KMS-11 (cell line): Measurements from ENCODE around the gene ME2.
"Not testable (repeated sequence)": the region's sequence is repeated elsewhere in the genome, so short reads cannot be mapped to it uniquely, and the experiment has no call there.

Experiments
- H2AFZ ChIP-seq: fragments of 200-600 bp; sonication (generic); 2 replicates; pipeline ENCODE4 v1.6.1; 2016; ENCODE audit warnings: antibody characterized with exemption, mixed run types, low read depth
- H3K27ac ChIP-seq: fragments of 200-600 bp; sonication (generic); 2 replicates; pipeline ENCODE4 v1.6.1; 2016; ENCODE audit warnings: mild to moderate bottlenecking, mixed run types
- H3K27me3 ChIP-seq: fragments of 200-600 bp; sonication (generic); 2 replicates; pipeline ENCODE4 v1.6.1; 2017; ENCODE audit warnings: mild to moderate bottlenecking, low read depth, mixed run types, moderate library complexity; ENCODE audit not compliant: insufficient read depth
- H3K36me3 ChIP-seq: fragments of 200-600 bp; sonication (generic); 2 replicates; pipeline ENCODE4 v1.6.1; 2017; ENCODE audit warnings: mild to moderate bottlenecking, mixed run types; ENCODE audit not compliant: insufficient read depth
- H3K4me1 ChIP-seq: fragments of 200-600 bp; sonication (generic); 2 replicates; pipeline ENCODE4 v1.6.1; 2016; ENCODE audit warnings: mild to moderate bottlenecking, low read depth, mixed run types; ENCODE audit not compliant: poor library complexity, severe bottlenecking
- H3K4me2 ChIP-seq: fragments of 200-600 bp; sonication (generic); 2 replicates; pipeline ENCODE4 v1.7.0; 2016; ENCODE audit warnings: mild to moderate bottlenecking, mixed run types
- H3K4me3 ChIP-seq: fragments of 200-600 bp; sonication (generic); IDR thresholded peaks from 2 replicates; pipeline ENCODE4 v1.6.1; 2017; ENCODE audit warnings: low read depth, low read length, mixed read lengths; ENCODE audit not compliant: insufficient read depth
- H3K79me2 ChIP-seq: fragments of 200-600 bp; sonication (generic); 2 replicates; pipeline ENCODE4 v1.6.1; 2016; ENCODE audit warnings: low read depth, mixed run types; ENCODE audit not compliant: insufficient read depth
- H3K9ac ChIP-seq: fragments of 200-600 bp; sonication (generic); 2 replicates; pipeline ENCODE4 v1.6.1; 2016; ENCODE audit warnings: mild to moderate bottlenecking, mixed run types
- H4K20me1 ChIP-seq: fragments of 200-600 bp; sonication (generic); 2 replicates; pipeline ENCODE4 v1.6.1; 2016; ENCODE audit warnings: mild to moderate bottlenecking, mixed run types; ENCODE audit not compliant: insufficient read depth
- TF ChIP-seq, protein P1 (sequence below): fragments of 200-600 bp; sonication (generic); conservative IDR thresholded peaks from 2 replicates; pipeline ENCODE4 v1.6.1; 2017; ENCODE audit warnings: low read depth, mild to moderate bottlenecking, antibody characterized with exemption, low read length, moderate library complexity, mixed read lengths

ME2 gene

DNA sequence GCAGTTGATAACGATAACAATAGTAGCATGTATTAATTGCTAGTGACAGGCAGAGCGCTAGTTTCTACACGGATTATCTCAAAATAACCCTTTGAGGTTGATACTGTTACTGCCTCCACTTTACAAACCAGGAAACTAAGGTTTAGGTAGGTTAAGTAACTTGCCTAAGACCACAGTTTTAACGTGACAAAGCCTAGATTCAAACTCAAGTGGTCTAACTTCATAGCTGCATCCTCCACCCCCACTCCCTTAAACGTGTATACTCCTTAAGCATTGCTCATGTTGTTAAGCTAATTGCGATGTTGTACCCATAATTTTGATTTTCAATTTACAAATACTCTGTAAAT, 1.2 kb downstream of the ME2 start:
- Histone ChIP-seq H3K27ac (peak overlapping the region; percentile 75), H3K27me3 (no peaks in the 10 kb centered on the region), H3K9ac (peak overlapping the region; percentile 81), H2AFZ (peak overlapping the region; percentile 70), H3K79me2 (peaks cover 58% of the 10 kb centered on the region), H3K4me2 (peak overlapping the region; percentile 75), H3K36me3 (no peaks in the 10 kb centered on the region), H3K4me1 (peaks cover 42% of the 10 kb centered on the region), H4K20me1 (peaks cover 20% of the 10 kb centered on the region), H3K4me3 (peak overlapping the region; percentile 48)
- TF ChIP-seq, protein P1, sequence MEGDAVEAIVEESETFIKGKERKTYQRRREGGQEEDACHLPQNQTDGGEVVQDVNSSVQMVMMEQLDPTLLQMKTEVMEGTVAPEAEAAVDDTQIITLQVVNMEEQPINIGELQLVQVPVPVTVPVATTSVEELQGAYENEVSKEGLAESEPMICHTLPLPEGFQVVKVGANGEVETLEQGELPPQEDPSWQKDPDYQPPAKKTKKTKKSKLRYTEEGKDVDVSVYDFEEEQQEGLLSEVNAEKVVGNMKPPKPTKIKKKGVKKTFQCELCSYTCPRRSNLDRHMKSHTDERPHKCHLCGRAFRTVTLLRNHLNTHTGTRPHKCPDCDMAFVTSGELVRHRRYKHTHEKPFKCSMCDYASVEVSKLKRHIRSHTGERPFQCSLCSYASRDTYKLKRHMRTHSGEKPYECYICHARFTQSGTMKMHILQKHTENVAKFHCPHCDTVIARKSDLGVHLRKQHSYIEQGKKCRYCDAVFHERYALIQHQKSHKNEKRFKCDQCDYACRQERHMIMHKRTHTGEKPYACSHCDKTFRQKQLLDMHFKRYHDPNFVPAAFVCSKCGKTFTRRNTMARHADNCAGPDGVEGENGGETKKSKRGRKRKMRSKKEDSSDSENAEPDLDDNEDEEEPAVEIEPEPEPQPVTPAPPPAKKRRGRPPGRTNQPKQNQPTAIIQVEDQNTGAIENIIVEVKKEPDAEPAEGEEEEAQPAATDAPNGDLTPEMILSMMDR = no peak

DNA sequence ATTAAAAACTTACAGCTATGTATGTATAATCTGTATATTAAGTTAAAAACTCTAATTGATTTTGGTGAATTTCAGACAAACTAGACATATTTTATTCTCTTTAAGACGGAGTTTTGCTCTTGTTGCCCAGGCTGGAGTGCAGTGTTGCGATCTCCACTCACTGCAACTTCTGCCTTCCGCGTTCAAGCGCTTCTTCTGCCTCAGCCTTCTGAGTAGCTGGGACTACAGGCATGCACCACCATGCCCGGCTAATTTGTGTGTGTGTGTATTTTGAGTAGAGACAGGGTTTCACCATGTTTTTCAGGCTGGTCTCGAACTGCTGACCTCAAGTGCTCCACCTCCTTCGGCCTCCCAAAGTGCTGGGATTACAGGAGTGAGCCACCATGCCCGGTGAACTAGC, 2.0 kb downstream of the ME2 start:
- H3K4me3 ChIP-seq, H2AFZ ChIP-seq, H3K36me3 ChIP-seq, H3K27me3 ChIP-seq: not testable (repeated sequence)
- peaks cover 65% of the 10 kb centered on the region for H3K79me2 ChIP-seq
- 0 out of 2 replicates have a peak overlapping the region, but pooled peaks have one; percentile 81 for H3K9ac ChIP-seq
- peak overlapping the region; percentile 75; the same call in 1 of the 2 replicates for H3K27ac ChIP-seq
- H3K4me1 ChIP-seq = peaks cover 42% of the 10 kb centered on the region
- H3K4me2 ChIP-seq = peak overlapping the region; percentile 75
- peaks cover 24% of the 10 kb centered on the region for H4K20me1 ChIP-seq

DNA sequence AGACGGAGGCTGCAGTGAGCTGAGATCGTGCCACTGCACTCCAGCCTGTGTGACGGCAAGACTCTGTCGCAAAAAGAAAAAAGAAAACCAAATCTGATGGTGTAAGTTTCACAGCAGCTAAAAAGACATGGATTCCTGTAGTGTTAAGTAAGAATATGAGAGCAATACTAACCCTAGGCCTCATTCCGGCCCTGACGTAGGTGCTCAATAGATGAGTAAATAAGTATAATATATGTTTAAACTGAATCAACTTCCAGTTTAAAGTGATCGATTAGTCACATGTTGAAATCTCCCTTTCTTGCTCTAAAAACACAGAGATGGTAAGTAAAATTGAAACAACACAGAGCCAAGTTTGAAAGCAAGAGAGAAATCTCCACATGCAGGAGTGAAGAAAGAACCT, 8.0 kb downstream of the ME2 start:
- Histone ChIP-seq H3K4me1 (peaks cover 19% of the 10 kb centered on the region), H3K79me2 (peaks cover 88% of the 10 kb centered on the region), H3K4me3 (no peak overlapping the region), H2AFZ (no peak overlapping the region), H3K27me3 (no peaks in the 10 kb centered on the region), H4K20me1 (peaks cover 26% of the 10 kb centered on the region), H3K9ac (no peak overlapping the region), H3K36me3 (no peaks in the 10 kb centered on the region), H3K4me2 (no peak overlapping the region), H3K27ac (no peak overlapping the region)
- TF ChIP-seq, protein P1 = no peak

DNA sequence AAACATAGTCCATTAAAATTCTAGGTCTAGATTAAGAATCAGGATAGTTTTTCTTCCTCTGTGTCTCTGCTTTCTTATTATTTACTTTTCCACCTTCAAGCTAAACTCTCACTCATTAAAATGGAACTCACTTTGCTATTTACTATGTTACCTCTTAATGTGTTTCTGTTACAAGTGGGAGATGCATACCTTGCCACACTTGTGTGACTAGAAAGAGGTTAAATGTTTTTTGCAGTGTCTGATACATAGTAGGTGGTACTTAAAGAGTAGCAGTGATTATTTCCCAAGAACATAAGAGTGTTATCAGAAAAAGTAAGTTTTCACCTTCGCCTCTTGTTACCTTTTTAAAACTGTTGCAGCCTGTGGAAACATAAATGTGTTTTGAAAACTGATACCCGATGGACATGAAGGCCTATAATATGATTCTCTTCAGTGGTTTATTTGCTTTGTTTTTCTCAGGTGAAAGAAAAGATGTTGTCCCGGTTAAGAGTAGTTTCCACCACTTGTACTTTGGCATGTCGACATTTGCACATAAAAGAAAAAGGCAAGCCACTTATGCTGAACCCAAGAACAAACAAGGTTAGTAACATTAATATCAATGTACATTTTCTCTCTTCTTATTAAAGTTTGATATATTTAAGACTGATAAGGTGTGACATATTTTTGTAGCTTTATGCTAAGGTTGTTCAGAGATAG, 16.6 kb downstream of the ME2 start:
- no peak overlapping the region for H3K4me3 ChIP-seq
- TF ChIP-seq, protein P1 = no peak
- no peak overlapping the region for H3K27ac ChIP-seq
- peaks cover 26% of the 10 kb centered on the region; the same call in 1 of the 2 replicates for H3K79me2 ChIP-seq
- no peak overlapping the region for H3K9ac ChIP-seq
- no peaks in the 10 kb centered on the region for H3K4me1 ChIP-seq
- peaks cover 5% of the 10 kb centered on the region; the same call in 1 of the 2 replicates for H3K36me3 ChIP-seq
- no peaks in the 10 kb centered on the region for H4K20me1 ChIP-seq
- H3K4me2 ChIP-seq = no peak overlapping the region
- H3K27me3 ChIP-seq = no peaks in the 10 kb centered on the region
- no peak overlapping the region for H2AFZ ChIP-seq

DNA sequence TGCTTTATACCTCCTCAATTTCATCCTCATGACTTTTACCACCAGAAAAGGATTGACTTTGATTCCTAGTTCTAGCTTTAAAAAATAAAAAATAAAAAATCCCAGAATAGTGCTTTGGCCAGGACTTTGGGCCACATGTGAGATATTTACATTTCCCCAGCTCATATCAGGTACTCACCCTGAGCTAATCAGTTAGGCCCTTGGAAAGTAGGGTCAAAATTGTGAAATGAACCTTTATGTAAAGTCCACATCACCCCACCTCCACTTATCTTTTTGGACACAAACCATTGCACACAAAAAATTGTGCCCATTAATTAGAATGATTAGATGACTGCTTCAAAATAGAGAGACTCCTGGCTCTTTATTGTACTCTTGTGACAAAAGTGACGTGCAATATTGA, 17.2 kb downstream of the ME2 start:
- H3K4me1 ChIP-seq = no peaks in the 10 kb centered on the region
- no peak overlapping the region for H3K4me3 ChIP-seq
- H3K36me3 ChIP-seq = peaks cover 5% of the 10 kb centered on the region; the same call in 1 of the 2 replicates
- H3K27me3 ChIP-seq = no peaks in the 10 kb centered on the region
- no peak overlapping the region for H3K27ac ChIP-seq
- H4K20me1 ChIP-seq = no peaks in the 10 kb centered on the region
- TF ChIP-seq, protein P1 = no peak
- H3K4me2 ChIP-seq = no peak overlapping the region
- H2AFZ ChIP-seq = no peak overlapping the region
- H3K9ac ChIP-seq = no peak overlapping the region
- peaks cover 21% of the 10 kb centered on the region; the same call in 1 of the 2 replicates for H3K79me2 ChIP-seq
